Activated CD4-positive, alpha-beta T cell treated with anti-CD3 and anti-CD28 coated beads, Interleukin-2, amount 10 ng/mL, durations not matched to agents 7 days and 5 days (primary cell): ENCODE results near the gene KIF16B. TPM values are rescaled to one million over a fixed set of nuclear protein-coding genes. Genes with fewer than 3 reads are reported as not detected.
"Not testable (repeated sequence)": the region's sequence is repeated elsewhere in the genome, so short reads cannot be mapped to it uniquely, and the experiment has no call there.

Experiments used
- CTCF ChIA-PET: fragments of 350-600 bp; sonication (Branson Sonifier 250); formaldehyde crosslinking; loops from one replicate; lab custom pipeline; 2021; ENCODE audit warnings: antibody characterized with exemption; lab: Charles Lee
- POLR2A ChIA-PET: fragments of 350-600 bp; sonication (Branson Sonifier 250); formaldehyde crosslinking; loops from one replicate; lab custom pipeline; 2021; ENCODE audit warnings: antibody characterized with exemption; lab: Charles Lee
- DNase-seq: peaks from one replicate; pipeline ENCODE4 v3.0.0-alpha.2; 2020
- H3K27ac Mint-ChIP-seq: one replicate; pipeline ENCODE4 v1.8.0; 2021; ENCODE audit warnings: mild to moderate bottlenecking, moderate library complexity, mixed read lengths
- H3K27me3 Mint-ChIP-seq: one replicate; pipeline ENCODE4 v1.8.0; 2021; ENCODE audit warnings: mixed read lengths
- H3K36me3 Mint-ChIP-seq: one replicate; pipeline ENCODE4 v1.8.0; 2021; ENCODE audit warnings: low read depth, mixed read lengths
- H3K4me1 Mint-ChIP-seq: one replicate; pipeline ENCODE4 v1.8.0; 2021; ENCODE audit warnings: mixed read lengths
- H3K4me3 Mint-ChIP-seq: one replicate; pipeline ENCODE4 v1.8.0; 2021; ENCODE audit warnings: mild to moderate bottlenecking, moderate library complexity, mixed read lengths
- H3K9me3 Mint-ChIP-seq: one replicate; pipeline ENCODE4 v1.8.0; 2021; ENCODE audit warnings: mixed read lengths
- total RNA-seq, 2 experiments: library from RNA; stranded (reverse); gene quantifications; one replicate each; pipeline ENCODE4 v1.2.3, GENCODE V29; 2021

KIF16B gene
- total RNA-seq, 2 experiments from 2014 or later: 9.4 to 10.3 TPM

GRCh38 chr20:16462711-16463110, 110.5 kb downstream of the KIF16B start:
- ChIA-PET POLR2A (no interaction called here), CTCF (no interaction called here)
- H3K4me3 Mint-ChIP-seq: no peak overlapping the region
- no peak for DNase-seq
- peaks cover 2% of the 10 kb centered on the region for H3K36me3 Mint-ChIP-seq
- no peak overlapping the region for H3K27ac Mint-ChIP-seq
- H3K4me1 Mint-ChIP-seq: no peaks in the 10 kb centered on the region
- no peaks in the 10 kb centered on the region for H3K9me3 Mint-ChIP-seq
- no peaks in the 10 kb centered on the region for H3K27me3 Mint-ChIP-seq

- CTCF ChIA-PET: no interaction called here
- Mint-ChIP-seq H3K36me3 (no peaks in the 10 kb centered on the region), H3K4me1 (no peaks in the 10 kb centered on the region), H3K9me3 (no peaks in the 10 kb centered on the region), H3K27ac (no peak overlapping the region), H3K27me3 (no peaks in the 10 kb centered on the region), H3K4me3 (no peak overlapping the region)
- DNase-seq: no peak
- POLR2A ChIA-PET: no interaction called here
Measured at GRCh38 chr20:16459019-16459700, 114.1 kb downstream of the KIF16B start.

GRCh38 chr20:16457514-16457913, 115.7 kb downstream of the KIF16B start:
- H3K9me3 Mint-ChIP-seq: no peaks in the 10 kb centered on the region
- no peak overlapping the region for H3K4me3 Mint-ChIP-seq
- no peaks in the 10 kb centered on the region for H3K27me3 Mint-ChIP-seq
- no peaks in the 10 kb centered on the region for H3K4me1 Mint-ChIP-seq
- no peak overlapping the region for H3K27ac Mint-ChIP-seq
- no peaks in the 10 kb centered on the region for H3K36me3 Mint-ChIP-seq
- no peak for DNase-seq
- POLR2A ChIA-PET: no interaction called here
- CTCF ChIA-PET: no interaction called here

- CTCF ChIA-PET: no interaction called here
- DNase-seq: no peak
Measured at GRCh38 chr20:16455324-16455723, 117.9 kb downstream of the KIF16B start.

GRCh38 chr20:16451982-16452381, 121.3 kb downstream of the KIF16B start:
- CTCF ChIA-PET: interaction anchor here (0.6 kb wide), 1 partner anchor 63 kb away, joined by 3 read pairs; no protein-coding TSS in a partner anchor
- no peak for DNase-seq
- POLR2A ChIA-PET: no interaction called here

More at GRCh38 chr20:16455324-16455723, 117.9 kb downstream of the KIF16B start:
- no peaks in the 10 kb centered on the region for H3K4me1 Mint-ChIP-seq
- H3K36me3 Mint-ChIP-seq: no peaks in the 10 kb centered on the region
- no peaks in the 10 kb centered on the region for H3K27me3 Mint-ChIP-seq
- no peaks in the 10 kb centered on the region for H3K9me3 Mint-ChIP-seq
- no peak overlapping the region for H3K4me3 Mint-ChIP-seq
- H3K27ac Mint-ChIP-seq: no peak overlapping the region
- POLR2A ChIA-PET: no interaction called here

GRCh38 chr20:16451001-16451400, 122.2 kb downstream of the KIF16B start:
- no peaks in the 10 kb centered on the region for H3K36me3 Mint-ChIP-seq
- H3K27me3 Mint-ChIP-seq: no peaks in the 10 kb centered on the region
- H3K27ac Mint-ChIP-seq: no peak overlapping the region
- H3K4me3 Mint-ChIP-seq: no peak overlapping the region
- ChIA-PET POLR2A (no interaction called here), CTCF (no interaction called here)
- H3K9me3 Mint-ChIP-seq: peaks cover 2% of the 10 kb centered on the region
- no peak for DNase-seq
- H3K4me1 Mint-ChIP-seq: no peaks in the 10 kb centered on the region

More at GRCh38 chr20:16451982-16452381, 121.3 kb downstream of the KIF16B start:
- H3K4me1 Mint-ChIP-seq: no peaks in the 10 kb centered on the region
- H3K27ac Mint-ChIP-seq: no peak overlapping the region
- H3K27me3 Mint-ChIP-seq: no peaks in the 10 kb centered on the region
- no peaks in the 10 kb centered on the region for H3K36me3 Mint-ChIP-seq
- H3K9me3 Mint-ChIP-seq: peaks cover 2% of the 10 kb centered on the region
- no peak overlapping the region for H3K4me3 Mint-ChIP-seq

GRCh38 chr20:16446991-16447390, 126.3 kb downstream of the KIF16B start:
- no peaks in the 10 kb centered on the region for H3K36me3 Mint-ChIP-seq
- DNase-seq: no peak
- H3K27me3 Mint-ChIP-seq: no peaks in the 10 kb centered on the region
- H3K27ac Mint-ChIP-seq: no peak overlapping the region
- ChIA-PET POLR2A (no interaction called here), CTCF (no interaction called here)
- peaks cover 2% of the 10 kb centered on the region for H3K9me3 Mint-ChIP-seq
- H3K4me3 Mint-ChIP-seq: no peak overlapping the region
- no peaks in the 10 kb centered on the region for H3K4me1 Mint-ChIP-seq

GRCh38 chr20:16446246-16446645, 127.0 kb downstream of the KIF16B start:
- CTCF ChIA-PET: no interaction called here
- no peak overlapping the region for H3K4me3 Mint-ChIP-seq

GRCh38 chr20:16445482-16445881, 127.8 kb downstream of the KIF16B start:
- CTCF ChIA-PET: no interaction called here
- H3K36me3 Mint-ChIP-seq: no peaks in the 10 kb centered on the region
- peaks cover 5% of the 10 kb centered on the region for H3K9me3 Mint-ChIP-seq
- no peak overlapping the region for H3K4me3 Mint-ChIP-seq
- no peaks in the 10 kb centered on the region for H3K27me3 Mint-ChIP-seq
- H3K27ac Mint-ChIP-seq: no peak overlapping the region
- DNase-seq: no peak
- H3K4me1 Mint-ChIP-seq: no peaks in the 10 kb centered on the region
- POLR2A ChIA-PET: no interaction called here

More at GRCh38 chr20:16446246-16446645, 127.0 kb downstream of the KIF16B start:
- Mint-ChIP-seq H3K9me3 (peaks cover 2% of the 10 kb centered on the region), H3K27me3 (no peaks in the 10 kb centered on the region), H3K4me1 (no peaks in the 10 kb centered on the region), H3K36me3 (no peaks in the 10 kb centered on the region), H3K27ac (no peak overlapping the region)
- no peak for DNase-seq
- POLR2A ChIA-PET: no interaction called here

GRCh38 chr20:16444057-16444777, 129.0 kb downstream of the KIF16B start:
- ChIA-PET POLR2A (no interaction called here), CTCF (no interaction called here)
- peaks cover 11% of the 10 kb centered on the region for H3K9me3 Mint-ChIP-seq
- peaks cover 9% of the 10 kb centered on the region for H3K4me1 Mint-ChIP-seq
- H3K27ac Mint-ChIP-seq: no peak overlapping the region
- no peak overlapping the region for H3K4me3 Mint-ChIP-seq
- no peaks in the 10 kb centered on the region for H3K27me3 Mint-ChIP-seq
- DNase-seq: no peak
- peaks cover 4% of the 10 kb centered on the region for H3K36me3 Mint-ChIP-seq

- ChIA-PET CTCF (no interaction called here), POLR2A (no interaction called here)
- H3K4me3 Mint-ChIP-seq: no peak overlapping the region
- H3K9me3 Mint-ChIP-seq: peaks cover 14% of the 10 kb centered on the region
- no peak overlapping the region for H3K27ac Mint-ChIP-seq
- no peak for DNase-seq
- H3K4me1 Mint-ChIP-seq: peaks cover 9% of the 10 kb centered on the region
- peaks cover 8% of the 10 kb centered on the region for H3K36me3 Mint-ChIP-seq
- H3K27me3 Mint-ChIP-seq: no peaks in the 10 kb centered on the region
Measured at GRCh38 chr20:16441546-16442164, 131.6 kb downstream of the KIF16B start.

- H3K9me3 Mint-ChIP-seq: peaks cover 14% of the 10 kb centered on the region
- H3K27me3 Mint-ChIP-seq: no peaks in the 10 kb centered on the region
- no peak overlapping the region for H3K27ac Mint-ChIP-seq
- DNase-seq: no peak
- H3K36me3 Mint-ChIP-seq: peaks cover 8% of the 10 kb centered on the region
- peaks cover 9% of the 10 kb centered on the region for H3K4me1 Mint-ChIP-seq
- H3K4me3 Mint-ChIP-seq: no peak overlapping the region
- POLR2A ChIA-PET: no interaction called here
- CTCF ChIA-PET: no interaction called here
Measured at GRCh38 chr20:16440686-16441085, 132.6 kb downstream of the KIF16B start.

GRCh38 chr20:16439540-16439939, 133.7 kb downstream of the KIF16B start:
- DNase-seq, POLR2A ChIA-PET, H3K27ac Mint-ChIP-seq, CTCF ChIA-PET, H3K36me3 Mint-ChIP-seq, H3K27me3 Mint-ChIP-seq, H3K4me3 Mint-ChIP-seq, H3K4me1 Mint-ChIP-seq: not testable (repeated sequence)
- peaks cover 14% of the 10 kb centered on the region for H3K9me3 Mint-ChIP-seq
